BE2C (cell line): Measurements from ENCODE around the gene TRIM2.

Experiments used
- DNase-seq: peaks from one replicate; pipeline ENCODE4 v3.0.0-alpha.2; 2020
- H3K27me3 ChIP-seq: fragments of 250-450 bp; sonication (Bioruptor Pico); 2 replicates; pipeline ENCODE4 v1.5.1; 2020; ENCODE audit warnings: mild to moderate bottlenecking
- H3K36me3 ChIP-seq: fragments of 250-450 bp; sonication (Bioruptor Pico); 2 replicates; pipeline ENCODE4 v1.5.1; 2020; ENCODE audit warnings: mild to moderate bottlenecking
- H3K4me1 ChIP-seq: fragments of 250-450 bp; sonication (Bioruptor Pico); 2 replicates; pipeline ENCODE4 v1.5.1; 2020
- H3K4me3 ChIP-seq: 2 replicates; pipeline ENCODE4 v1.5.1; 2011; ENCODE audit warnings: low read depth, low read length
- H3K9me3 ChIP-seq: fragments of 250-450 bp; sonication (Bioruptor Pico); 2 replicates; pipeline ENCODE4 v1.5.1; 2020
- CTCF ChIP-seq: IDR thresholded peaks from 2 replicates; pipeline ENCODE4 v1.5.1; 2012; ENCODE audit warnings: mild to moderate bottlenecking, low read depth, low read length

The TRIM2 gene

GRCh38 chr4:153362184-153362583, 157.9 kb downstream of the TRIM2 start:
- Histone ChIP-seq H3K27me3 (no peaks in the 10 kb centered on the region), H3K36me3 (no peaks in the 10 kb centered on the region), H3K4me3 (no peak overlapping the region), H3K4me1 (peaks cover 3% of the 10 kb centered on the region; the same call in 1 of the 2 replicates), H3K9me3 (no peaks in the 10 kb centered on the region)
- TF ChIP-seq CTCF = no peak
- DNase-seq = peak; percentile 85

- Histone ChIP-seq H3K4me3 (no peak overlapping the region), H3K36me3 (peaks cover 6% of the 10 kb centered on the region; the same call in 1 of the 2 replicates), H3K4me1 (peaks cover 3% of the 10 kb centered on the region; the same call in 1 of the 2 replicates), H3K9me3 (no peaks in the 10 kb centered on the region), H3K27me3 (no peaks in the 10 kb centered on the region)
- DNase-seq = no peak
- TF ChIP-seq CTCF = no peak
Observed at GRCh38 chr4:153364061-153364460, 159.8 kb downstream of the TRIM2 start.

DNA sequence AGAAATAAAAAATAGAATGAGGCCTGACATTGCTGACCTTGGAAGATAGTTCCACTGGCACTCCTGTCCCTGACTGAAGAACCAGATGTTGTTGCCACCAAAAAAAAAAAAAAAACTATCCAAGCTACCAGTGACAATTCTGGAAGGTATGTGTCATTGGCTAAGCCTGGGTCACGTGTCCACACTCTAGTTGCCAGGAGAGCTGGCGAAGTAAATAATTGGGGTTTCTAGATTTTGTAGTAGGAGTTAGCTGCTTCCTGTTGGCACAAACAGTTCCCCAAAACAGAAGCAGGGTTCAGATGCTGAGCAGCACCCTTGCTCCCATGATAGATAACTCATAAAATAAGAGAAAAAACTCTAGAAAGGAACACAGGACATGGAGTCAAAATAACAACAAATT, 160.8 kb downstream of the TRIM2 start:
- Histone ChIP-seq H3K36me3 (peaks cover 9% of the 10 kb centered on the region), H3K4me1 (peaks cover 3% of the 10 kb centered on the region; the same call in 1 of the 2 replicates), H3K27me3 (no peaks in the 10 kb centered on the region), H3K9me3 (no peaks in the 10 kb centered on the region), H3K4me3 (no peak overlapping the region)
- no peak for TF ChIP-seq CTCF
- DNase-seq = no peak

DNA sequence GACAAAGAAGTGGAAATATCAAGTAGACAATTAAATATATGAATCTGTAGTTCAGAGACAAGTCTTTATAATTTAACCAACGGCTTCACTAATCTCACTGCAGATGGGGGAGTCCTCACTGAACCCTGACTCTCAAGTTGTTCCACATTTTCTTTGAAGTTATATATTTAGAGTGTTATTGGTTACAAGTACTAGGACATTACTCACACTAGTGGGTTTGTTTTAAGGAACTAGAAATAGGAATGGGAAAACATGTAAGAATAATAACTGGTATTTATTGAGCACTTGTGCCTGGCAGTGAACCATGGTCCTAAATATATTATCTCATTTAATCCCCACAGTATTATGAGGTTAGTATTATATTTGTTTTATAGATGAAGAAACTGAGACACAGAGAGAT, 162.2 kb downstream of the TRIM2 start:
- H3K9me3 ChIP-seq = no peaks in the 10 kb centered on the region
- H3K36me3 ChIP-seq = peaks cover 14% of the 10 kb centered on the region
- no peak for TF ChIP-seq CTCF
- H3K4me3 ChIP-seq = no peak overlapping the region
- no peak for DNase-seq
- peaks cover 3% of the 10 kb centered on the region; the same call in 1 of the 2 replicates for H3K4me1 ChIP-seq
- no peaks in the 10 kb centered on the region for H3K27me3 ChIP-seq

- no peaks in the 10 kb centered on the region for H3K9me3 ChIP-seq
- DNase-seq = no peak
- H3K36me3 ChIP-seq = peaks cover 14% of the 10 kb centered on the region
- no peak overlapping the region for H3K4me3 ChIP-seq
- TF ChIP-seq CTCF = no peak
- peaks cover 3% of the 10 kb centered on the region; the same call in 1 of the 2 replicates for H3K4me1 ChIP-seq
- no peaks in the 10 kb centered on the region for H3K27me3 ChIP-seq
Observed at GRCh38 chr4:153367092-153367491, 162.8 kb downstream of the TRIM2 start.

DNA sequence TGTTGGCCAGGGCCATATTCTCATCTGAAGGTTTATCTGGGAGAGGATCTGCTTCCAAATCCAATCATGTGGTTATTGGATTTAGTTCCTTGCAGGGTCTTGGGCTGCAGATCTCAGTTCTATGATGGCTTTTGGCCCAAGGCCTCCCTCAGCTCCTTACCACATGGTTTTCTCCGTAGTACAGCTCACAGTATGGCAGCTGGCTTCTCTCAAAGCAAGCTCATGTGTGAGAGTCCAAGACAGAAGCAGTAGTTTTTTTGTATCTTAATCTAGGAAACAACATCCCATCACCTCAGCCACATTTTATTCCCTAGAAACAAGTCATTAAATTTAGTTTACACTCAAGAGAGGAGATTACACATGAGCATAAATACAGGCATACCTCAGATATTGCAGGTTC, 164.8 kb downstream of the TRIM2 start:
- no peaks in the 10 kb centered on the region for H3K9me3 ChIP-seq
- H3K27me3 ChIP-seq = no peaks in the 10 kb centered on the region
- no peaks in the 10 kb centered on the region for H3K4me1 ChIP-seq
- peaks cover 14% of the 10 kb centered on the region for H3K36me3 ChIP-seq
- no peak for DNase-seq
- TF ChIP-seq CTCF = no peak
- no peak overlapping the region for H3K4me3 ChIP-seq
